ENCODE measurements around the gene PARK7. TPM values are rescaled to one million over a fixed set of nuclear protein-coding genes. Genes with fewer than 3 reads are reported as not detected.
"Not testable (repeated sequence)": the region's sequence is repeated elsewhere in the genome, so short reads cannot be mapped to it uniquely, and the experiment has no call there.

Gene PARK7
- 257 and 295 TPM in 2 replicates for total RNA-seq (2014; rRNA removed)
- polyA plus RNA-seq (2012), result 562 TPM

DNA sequence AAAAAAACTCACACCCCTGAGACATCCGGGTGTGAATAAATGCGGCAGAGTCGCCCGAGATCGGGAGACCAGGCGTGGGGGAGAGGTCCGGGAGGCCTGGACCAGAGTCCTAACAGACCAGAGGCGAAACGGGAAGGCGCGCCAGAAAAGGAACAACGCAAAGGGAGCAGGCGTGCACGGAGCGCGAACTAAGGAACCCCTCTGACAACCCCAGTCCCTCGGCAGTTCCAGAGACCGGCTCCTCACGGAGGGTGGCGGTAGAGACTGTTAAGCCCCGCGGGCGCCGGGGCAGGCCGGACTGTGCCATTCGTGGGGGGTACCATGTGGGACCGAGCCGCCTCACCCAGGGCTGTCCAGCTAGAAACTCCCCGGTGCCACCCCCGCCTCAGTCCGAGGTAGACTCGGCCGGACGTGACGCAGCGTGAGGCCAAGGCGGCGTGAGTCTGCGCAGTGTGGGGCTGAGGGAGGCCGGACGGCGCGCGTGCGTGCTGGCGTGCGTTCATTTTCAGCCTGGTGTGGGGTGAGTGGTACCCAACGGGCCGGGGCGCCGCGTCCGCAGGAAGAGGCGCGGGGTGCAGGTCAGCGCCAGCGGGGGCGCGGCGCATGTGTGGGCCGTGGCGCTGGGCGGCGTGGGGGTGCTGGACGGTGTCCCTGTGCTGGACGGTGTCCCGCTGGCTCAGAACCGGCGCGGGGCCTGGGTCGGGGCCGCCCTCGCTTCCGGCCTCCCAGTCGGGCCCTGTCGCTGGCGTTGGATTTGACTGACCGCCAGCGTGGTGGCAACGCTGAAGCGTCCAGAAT is at the start of gene PARK7:
Gene PARK7, plus strand, starts transcription at position 496 of the 798 bp plus-strand sequence. CDS start 1,075 bp downstream, outside the sequence.
- DNase-seq (ENCODE audit: low read depth), result peak; percentile 99

DNA sequence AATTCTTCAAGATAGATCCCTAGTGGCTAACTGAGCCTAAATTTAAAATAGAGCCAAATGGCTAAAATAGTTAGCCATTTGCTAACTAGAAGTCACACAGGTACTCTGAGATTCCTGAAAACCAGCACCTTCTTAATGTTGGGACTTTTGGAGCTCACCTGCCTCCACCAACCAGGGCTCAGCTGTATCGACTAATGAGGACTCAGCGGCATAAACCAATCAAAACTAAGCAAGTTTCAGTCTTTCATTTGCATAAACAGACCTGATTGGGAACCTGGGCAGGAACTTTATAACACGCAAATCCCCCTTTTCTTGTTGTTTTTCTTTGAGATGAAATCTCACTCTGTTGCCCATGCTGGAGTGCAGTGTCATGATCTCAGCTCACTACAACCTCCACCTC is 49.4 kb upstream of the PARK7 start:
- no peak for DNase-seq (ENCODE audit: low read depth)

DNA sequence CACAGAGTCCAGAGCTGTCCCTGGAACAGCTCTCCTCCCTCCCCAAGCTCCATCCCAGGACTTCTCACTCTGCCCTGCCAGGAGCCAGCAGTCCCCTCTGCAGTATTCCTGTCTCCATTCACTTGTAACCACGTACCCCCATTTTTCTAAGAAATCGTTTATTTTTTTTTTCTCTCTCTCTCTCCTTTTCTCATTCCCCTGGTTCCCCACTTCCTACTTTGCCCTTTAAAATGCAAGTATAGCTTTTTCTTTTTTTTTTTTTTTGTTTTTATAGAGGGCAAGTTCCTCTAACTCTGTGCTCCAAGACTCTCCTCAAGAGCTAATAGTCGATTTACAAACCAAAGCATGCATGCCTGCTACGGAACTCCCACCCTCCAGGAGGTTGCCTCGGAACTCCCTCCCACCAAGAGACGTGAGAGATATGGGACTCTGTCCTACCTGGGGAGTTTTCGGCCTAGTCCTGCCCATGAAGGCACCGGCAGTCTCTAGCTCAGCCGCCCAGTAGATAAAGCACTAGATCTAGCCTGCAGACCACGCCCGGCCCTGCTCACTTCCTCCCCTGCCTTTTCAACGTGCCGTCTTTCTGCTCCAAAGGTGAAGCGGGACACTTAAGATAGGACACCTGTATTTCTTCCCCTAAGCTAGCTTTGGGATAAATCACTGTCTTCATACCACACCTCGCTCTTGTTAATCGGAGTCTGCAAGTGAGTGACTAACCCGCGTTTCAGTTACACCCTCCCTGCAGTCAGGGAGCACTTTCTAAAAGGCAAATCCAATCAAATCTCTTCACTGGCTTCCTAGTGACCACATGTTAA is 48.6 kb upstream of the PARK7 start:
- DNase-seq (ENCODE audit: low read depth), result no peak

DNA sequence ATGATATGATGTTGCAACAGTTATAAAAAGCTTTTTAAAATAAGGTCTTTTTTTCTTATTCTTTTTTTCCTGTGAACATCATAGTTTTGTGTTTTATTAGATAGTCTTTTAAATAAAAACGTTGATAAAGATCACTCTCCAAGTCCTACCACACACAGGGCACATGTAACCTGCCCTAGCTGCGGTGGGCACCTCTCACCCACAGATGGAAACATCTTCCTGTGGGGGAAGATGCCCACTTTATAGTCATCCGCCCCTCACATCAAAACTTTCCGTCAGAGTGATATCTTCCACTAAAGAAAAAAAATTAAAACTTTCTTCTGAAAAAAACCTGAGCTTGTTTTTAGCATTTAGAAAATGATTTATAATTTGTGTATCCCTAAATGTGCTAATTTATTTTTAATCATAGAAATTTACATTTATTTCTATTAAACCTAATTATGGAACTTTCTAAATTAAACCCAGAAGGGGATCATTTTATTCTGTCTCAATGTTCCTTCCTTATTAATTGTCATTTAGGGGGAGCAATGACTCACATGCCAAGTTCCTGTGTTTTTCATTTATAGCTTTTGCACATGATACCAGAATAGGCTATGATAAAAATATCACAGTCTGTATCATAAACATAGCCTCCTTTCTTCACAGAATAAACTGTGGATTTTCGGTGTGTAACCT is 45.5 kb upstream of the PARK7 start:
- DNase-seq (ENCODE audit: low read depth), result no peak

DNA sequence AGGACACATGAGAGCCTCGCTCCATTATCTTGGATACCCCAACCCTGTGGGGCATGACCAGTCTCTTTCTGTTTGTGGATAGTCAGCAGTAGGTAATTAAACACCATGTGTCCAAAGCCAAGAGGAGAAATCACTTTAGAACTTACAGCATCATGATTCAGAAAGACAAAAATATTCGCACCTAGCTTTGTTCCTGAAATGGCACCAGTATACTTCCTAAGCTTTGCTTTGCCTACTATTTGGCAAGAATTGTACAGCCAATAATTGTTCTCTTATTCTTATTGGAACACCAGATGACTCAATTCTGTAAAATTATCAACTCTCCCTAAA is 45.0 kb upstream of the PARK7 start:
- DNase-seq (ENCODE audit: low read depth), result no peak

DNA sequence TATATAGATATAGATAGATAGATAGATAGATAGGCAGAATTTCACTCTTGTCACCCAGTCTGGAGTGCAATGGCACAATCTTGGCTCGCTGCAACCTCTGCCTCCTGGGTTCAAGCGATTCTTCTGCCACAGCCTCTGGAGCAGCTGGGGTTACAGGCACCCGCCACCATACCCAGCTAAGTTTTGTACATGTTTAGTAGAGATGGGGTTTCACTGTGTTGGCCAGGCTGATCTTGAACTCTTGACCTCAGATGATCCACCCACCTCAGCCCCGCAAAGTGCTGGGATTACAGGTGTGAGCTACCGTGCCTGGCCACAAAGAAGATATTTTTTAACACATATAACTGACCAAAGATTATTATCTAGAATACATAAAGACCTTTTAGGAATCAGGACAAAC is 43.5 kb upstream of the PARK7 start:
- DNase-seq (ENCODE audit: low read depth), result not testable (repeated sequence)

DNA sequence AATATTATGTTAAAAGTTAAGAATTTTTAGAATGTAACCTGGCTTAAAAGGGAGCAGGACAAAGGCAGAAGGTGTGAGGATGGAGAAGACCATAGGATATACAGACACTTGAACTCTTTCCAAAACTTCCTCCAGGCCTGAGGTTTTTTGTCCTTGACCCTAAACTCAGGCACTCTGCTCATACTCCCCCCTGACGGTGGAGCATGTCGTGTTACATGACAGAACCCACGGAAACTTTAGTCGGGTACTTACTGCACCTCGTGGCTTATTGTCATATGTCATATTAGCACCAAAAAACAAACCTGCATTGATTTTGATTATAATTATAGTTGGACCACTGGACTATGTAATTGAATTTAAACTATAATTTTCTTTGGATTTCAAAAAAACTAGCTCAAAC is 41.6 kb upstream of the PARK7 start:
- DNase-seq (ENCODE audit: low read depth), result no peak

DNA sequence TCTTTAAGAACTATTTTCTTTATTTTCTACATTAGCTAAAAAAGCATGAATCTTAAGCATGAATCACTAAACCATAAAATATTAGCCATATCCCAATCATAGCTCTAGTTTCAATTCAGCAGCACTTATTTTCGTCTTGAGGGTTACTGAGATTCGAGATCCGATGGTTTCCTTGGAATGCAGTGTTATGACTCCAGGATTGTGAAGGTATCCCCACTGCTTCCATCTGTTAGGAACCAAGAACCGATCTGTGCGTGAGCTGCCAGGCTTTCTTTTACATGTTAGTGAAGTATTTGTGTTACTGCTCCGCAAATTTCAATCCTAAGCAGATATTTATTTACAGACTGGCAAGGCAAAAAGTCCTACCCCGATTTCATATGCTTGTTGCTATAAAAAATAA is 39.7 kb upstream of the PARK7 start:
- peak; percentile 84 for DNase-seq (ENCODE audit: low read depth)

DNA sequence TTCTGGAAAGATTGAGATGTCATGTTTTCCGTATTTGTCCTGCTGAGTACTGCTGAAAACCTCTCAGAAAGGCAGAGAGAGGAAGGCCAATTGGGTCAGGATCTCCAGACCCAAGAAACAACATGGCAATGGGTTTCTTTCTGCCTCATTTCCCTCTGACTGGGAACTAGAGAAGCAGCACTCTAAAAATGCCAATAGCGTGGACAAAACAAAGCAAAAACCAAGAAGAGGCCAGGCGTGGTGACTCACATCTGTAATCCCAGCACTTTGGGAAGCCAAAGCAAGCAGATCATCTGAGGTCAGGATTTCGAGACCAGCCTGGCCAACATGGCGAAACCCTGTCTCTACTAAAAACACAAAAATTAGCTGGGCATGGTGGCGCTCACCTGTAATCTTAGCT is 39.2 kb upstream of the PARK7 start:
- peak; percentile 84 for DNase-seq (ENCODE audit: low read depth)

DNA sequence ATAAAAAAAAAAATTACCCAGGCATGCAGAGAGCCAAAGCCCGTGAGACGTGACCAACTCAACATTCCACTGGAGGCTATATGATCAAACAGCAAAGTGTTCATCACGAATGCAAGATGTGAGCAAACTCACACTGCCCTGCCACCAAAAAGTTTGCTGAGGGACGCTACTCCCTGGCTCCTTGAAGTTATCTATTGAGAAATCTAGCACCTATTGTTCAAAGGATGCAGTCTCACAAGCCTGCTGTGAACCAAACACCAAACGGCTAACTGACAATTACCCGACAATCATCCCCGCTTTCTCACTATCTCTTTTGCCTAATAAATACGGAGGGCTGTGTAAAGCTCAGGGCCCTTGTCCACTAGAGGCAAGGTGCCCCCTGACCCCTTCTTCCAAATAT is 34.5 kb upstream of the PARK7 start:
- DNase-seq (ENCODE audit: low read depth), result not testable (repeated sequence)

DNA sequence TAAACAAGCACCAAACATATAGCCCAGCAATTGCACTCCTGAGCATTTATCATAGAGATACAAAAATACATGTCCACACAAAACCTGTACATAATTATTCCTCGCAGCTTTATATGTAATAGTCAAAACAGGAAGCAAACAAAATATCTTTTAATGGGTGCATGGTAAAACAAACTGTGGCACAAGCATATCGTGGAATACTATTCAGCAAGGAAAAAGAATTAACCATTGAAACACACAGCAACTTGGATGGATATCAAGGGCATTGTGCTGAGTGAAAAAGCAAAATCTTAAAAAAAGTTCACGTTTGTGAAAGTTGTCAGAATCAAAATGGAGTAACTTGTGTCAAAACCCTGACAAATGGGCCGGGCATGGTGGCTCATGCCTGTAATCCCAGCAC is 33.3 kb upstream of the PARK7 start:
- no peak for DNase-seq (ENCODE audit: low read depth)

DNA sequence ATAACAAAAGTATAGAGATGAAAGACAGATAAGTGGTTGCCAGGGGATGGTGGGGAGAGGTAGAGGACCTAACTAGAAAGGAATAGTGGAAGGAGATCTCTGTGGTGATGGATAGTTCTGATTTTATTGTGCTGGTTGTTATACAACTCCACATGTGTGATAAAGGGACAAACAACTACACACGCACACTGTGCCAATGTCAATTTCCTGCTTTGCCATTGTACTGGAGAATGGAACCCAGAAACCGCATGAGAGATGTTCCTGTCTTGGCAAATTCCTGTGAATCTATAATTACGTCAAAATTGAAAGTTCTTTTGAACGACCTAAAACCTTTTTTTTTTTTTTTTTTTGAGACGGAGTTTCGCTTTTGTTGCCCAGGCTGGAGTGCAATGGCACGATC is 31.9 kb upstream of the PARK7 start:
- no peak for DNase-seq (ENCODE audit: low read depth)

DNA sequence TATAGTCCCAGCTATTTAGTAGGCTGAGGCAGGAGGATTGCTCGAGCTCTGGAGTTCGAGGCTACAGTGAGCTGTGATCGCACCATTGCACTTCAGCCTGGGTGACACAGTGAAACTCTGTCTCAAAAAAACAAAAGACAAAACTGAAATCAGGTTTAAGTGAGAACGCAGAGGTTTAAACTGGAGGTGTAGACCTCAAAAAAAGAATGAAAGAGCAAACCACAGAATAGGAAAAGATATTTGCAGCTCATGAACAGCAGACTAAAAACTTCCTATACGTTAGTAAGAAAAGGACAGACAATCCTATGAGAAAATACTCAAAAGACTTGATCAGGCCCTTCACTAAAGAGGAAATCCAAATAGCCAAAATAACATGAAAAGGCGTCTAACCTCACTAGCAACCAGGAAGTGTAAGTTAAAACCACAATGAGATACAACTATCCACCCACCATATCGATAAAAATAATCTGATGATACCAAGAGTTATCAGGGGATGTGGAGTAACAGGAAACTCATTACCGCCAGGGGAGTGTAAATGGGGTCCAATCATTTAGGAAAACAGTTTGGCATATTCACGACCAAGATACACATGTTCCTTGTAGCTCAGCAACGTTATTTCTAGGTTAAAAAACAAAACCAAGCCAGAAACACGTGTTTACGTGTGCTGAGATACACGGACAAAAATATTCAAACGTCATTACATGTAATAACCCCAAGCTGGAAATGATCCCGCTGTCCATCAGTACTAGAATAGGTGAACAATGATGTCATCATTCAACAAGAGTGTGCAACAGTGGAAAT is 30.7 kb upstream of the PARK7 start:
- no peak for DNase-seq (ENCODE audit: low read depth)

DNA sequence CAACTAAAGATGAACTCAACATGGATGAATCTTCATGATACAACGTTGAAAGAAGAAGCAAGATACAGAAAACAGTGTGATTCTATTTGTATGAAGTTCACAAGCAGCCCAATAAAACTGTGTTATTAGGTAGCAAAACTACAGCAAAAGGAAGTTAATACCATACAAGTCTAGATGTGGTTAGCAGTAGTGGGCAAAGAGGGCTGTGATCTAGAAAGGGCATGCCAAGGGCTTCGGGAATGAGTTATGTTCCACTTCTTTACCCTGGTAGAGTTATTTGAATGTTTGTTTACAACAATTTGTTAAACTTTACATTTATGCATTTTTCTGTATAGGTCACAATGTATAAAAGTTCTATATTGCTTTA is 30.1 kb upstream of the PARK7 start:
- no peak for DNase-seq (ENCODE audit: low read depth)

DNA sequence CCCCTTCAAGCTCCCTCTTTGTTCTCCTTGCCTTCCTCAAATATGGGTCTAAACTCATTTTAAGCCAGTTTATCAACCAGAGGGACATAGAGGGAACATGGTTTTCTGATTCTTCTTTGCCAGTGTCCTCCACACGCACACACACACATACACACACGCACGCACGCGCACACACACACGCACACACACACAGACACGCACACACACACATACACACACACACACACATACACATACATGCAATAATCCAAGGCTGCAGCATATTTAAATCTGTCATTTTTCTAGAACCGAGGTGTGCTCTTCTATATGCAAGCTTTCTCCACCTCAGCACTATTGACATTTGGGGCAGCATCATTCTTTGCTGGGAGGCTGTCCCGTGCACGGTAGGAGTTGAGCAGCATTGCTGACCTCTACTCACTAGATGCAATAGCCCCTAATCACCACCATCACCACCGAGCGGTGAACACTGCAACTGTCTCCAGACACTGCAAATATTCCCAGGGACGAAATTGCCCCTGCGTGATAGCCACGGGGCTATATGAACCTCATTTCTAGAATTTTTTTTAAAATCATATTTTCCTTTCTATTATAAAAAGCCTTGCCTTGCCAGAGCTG is 28.9 kb upstream of the PARK7 start:
- no peak for DNase-seq (ENCODE audit: low read depth)

DNA sequence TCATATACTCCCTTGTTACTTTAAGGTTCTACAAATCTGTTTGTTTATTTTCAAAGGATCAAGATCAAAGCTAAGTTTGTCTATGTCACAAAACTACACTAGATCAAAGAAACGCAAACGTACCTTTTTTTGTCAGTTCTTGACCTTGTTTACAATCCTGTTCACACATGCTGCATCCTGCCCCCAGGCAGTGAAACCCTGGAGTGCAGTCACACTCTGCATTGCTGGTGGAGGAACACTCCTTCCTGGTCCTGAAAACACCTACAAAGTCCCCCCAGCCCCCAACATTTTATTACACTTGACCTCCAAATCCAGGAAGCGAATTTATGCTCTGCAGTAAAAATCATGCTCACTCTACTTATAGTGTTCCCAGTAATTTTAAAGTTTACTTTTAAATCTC is 23.4 kb upstream of the PARK7 start:
- no peak for DNase-seq (ENCODE audit: low read depth)

DNA sequence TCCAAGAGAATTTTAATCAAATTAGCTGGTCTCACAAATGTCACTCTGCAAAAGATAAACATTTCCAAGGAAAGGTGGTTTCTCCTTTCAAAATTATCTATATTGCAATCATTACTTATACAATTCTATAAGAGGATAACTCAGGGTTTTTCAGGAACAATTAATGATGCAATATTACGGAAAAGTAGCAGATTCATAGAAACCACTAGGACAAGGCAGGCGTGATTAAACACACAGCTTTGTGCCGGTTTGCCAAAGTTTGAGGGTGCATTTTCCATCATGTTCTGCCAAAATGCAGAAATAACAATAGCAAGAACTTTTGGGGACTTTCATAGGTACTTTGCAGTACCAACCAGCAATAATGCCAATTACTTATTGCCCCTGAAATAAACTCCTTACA is 21.5 kb upstream of the PARK7 start:
- DNase-seq (ENCODE audit: low read depth), result no peak

DNA sequence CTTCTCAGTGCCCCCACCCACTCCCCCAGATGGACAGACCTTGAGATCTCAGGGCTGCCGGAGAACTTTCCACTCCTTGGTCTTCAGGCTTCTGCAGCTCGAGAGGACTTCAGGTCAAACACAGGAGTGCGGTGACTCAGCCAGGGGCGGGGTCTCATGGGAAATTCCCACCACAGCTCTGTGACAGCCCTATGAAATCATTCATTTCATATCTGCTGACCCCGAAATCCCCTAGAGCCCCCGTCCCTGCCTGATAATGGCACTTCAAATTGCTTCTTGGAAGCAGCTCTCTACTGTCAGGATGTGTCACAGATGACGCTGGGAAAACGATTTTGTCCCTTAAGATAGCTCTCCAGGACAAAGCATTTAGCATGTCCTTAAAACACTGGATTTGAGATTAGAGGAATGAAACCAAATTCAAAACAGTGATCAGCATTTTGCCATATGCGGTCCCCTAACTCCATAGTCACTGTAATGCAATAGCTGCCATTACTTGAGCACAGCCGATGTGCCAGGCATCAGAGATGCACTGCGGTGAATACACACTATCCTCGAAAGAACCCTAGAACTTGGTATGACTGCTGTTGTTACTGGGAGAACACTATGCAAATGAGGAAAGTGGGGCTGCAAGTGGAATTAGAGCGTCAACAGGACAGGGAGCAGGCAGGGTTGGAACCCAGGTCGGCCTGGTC is 20.6 kb upstream of the PARK7 start, which contains the start of gene TNFRSF9:
Gene TNFRSF9, minus strand, starts transcription at position 95 of the 692 bp plus-strand sequence. CDS start 845 bp downstream, outside the sequence.
- peak; percentile 30 for DNase-seq (ENCODE audit: low read depth)

DNA sequence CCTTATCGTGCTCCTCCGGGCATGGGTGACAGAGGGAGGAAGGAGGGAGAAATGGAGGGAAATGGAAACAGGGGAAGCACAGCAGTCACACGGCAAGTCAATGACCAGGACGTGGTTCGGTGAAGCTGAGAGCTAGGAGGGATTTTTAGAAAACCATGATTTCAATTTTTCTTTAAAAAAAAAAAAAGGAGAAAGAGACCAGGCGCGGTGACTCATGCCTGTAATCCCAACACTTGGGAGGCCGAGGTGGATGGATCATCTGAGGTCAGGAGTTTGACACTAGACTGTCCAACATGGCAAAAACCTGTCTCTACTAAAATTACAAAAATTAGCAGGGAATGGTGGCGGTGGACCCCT is 20.1 kb upstream of the PARK7 start:
- DNase-seq (ENCODE audit: low read depth), result peak; percentile 70

DNA sequence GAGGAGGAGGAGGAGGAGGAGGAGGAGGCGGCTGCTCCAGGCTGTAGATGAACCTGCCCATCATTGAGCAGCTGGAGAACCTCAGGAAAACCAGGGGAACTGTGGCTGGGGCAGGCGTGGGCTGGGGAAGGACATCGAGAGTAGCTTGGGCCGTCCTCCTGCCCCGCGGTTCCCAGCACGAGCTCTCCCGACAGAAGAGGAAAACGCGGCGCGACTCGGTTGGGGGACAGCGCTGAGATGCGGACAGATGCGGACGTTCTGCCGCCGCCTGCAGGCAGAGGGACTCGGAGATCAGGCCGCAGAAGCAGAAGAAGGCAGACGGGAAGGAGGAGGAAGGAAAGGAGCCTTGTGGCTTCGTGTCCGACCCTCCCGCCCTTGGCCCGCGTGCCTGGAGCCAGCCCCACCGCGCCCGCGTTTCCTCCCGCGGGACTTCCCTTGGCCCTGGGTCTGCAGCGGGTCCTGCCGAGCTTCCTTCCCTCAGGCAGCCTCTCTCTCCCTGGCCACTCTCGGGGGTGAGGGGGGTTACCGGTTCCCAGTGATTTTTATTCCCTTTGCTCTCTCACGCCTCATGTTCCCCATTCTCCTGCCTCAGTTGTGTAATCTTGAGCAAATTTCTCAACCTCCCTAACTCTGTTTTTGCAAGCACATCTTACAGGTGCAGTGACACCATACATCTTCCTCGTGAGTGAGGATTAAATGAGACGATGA is 19.1 kb upstream of the PARK7 start:
- no peak for DNase-seq (ENCODE audit: low read depth)
